Adrenal gland (tissue), 5 donors: Measurements from ENCODE around the gene ZNF783.

ENCODE experiments used
- CTCF ChIP-seq, 6 experiments: fragments of 450-650 bp in 4 of 6; fragments of 200-600 bp in 2 of 6; sonication (generic) in 1 of 6; IDR thresholded peaks; 1 replicate in 5 of 6; 2 replicates in 1 of 6; pipeline versions ENCODE4 v1.5.1 to v1.8.0; 2016 to 2021; ENCODE audit warnings: antibody characterized with exemption in 6 of 6, mild to moderate bottlenecking in 2 of 6, moderate library complexity in 1 of 6
- POLR2A ChIP-seq, 2 donors: fragments of 450-650 bp; IDR thresholded peaks; one replicate each; pipeline ENCODE4 v1.6.1; 2017; ENCODE audit warnings: antibody characterized with exemption in 2 of 2, mild to moderate bottlenecking in 2 of 2, moderate library complexity in 1 of 2
- donor health status: DM: no; HTN: no; CAD: no.

- no peak for TF ChIP-seq CTCF (IDR thresholded peaks at IDR 0.05)
- no peak for TF ChIP-seq POLR2A (IDR thresholded peaks at IDR 0.05)
These were observed 15.9 kb downstream of the ZNF783 start for GRCh38 chr7:149277871-149278270.
